Measurements from ENCODE around the gene MVK.

GRCh38 chr12:109532721-109533486, 40.7 kb upstream of the MVK start:
- no peak for TF ChIP-seq CTCF (IDR thresholded peaks at IDR 0.05)
- TF ChIP-seq EP300 (IDR thresholded peaks at IDR 0.05) = no peak
- TF ChIP-seq POLR2A (IDR thresholded peaks at IDR 0.05; ENCODE audit: low read depth) = no peak

Data from esophagus muscularis mucosa (tissue), 4 donors.